WTC11 (cell line): ENCODE measurements around the gene PTCH1. TPM values are rescaled to one million over a fixed set of nuclear protein-coding genes. Genes with fewer than 3 reads are reported as not detected.
A peak's percentile ranks its signal among the peaks of the same experiment; 100 is the strongest.

Source experiments
- ATAC-seq: fragments of 200-7000 bp; cut with Tn5 transposase; 2 replicates; pipeline ENCODE4 v1.10.0; 2021; ENCODE audit warnings: mild to moderate bottlenecking, moderate library complexity
- CTCF ChIA-PET: fragments of 300-600 bp; sonication (Branson Sonifier 250); formaldehyde crosslinking; loops from one replicate; lab custom pipeline; 2021; ENCODE audit warnings: antibody characterized with exemption; lab: Charles Lee
- POLR2A ChIA-PET: fragments of 350-600 bp; sonication (Branson Sonifier 250); formaldehyde crosslinking; loops from one replicate; lab custom pipeline; 2021; ENCODE audit warnings: antibody characterized with exemption; lab: Charles Lee
- DNase-seq: peaks from one replicate; pipeline ENCODE4 v3.0.0; 2021; ENCODE audit warnings: low spot score
- H3K27ac Mint-ChIP-seq: 2 replicates; pipeline ENCODE4 v1.8.0; 2021; ENCODE audit warnings: mixed read lengths
- H3K27me3 Mint-ChIP-seq: 2 replicates; pipeline ENCODE4 v1.8.0; 2021; ENCODE audit warnings: low read depth, mild to moderate bottlenecking, moderate library complexity, mixed read lengths
- H3K36me3 Mint-ChIP-seq: 2 replicates; pipeline ENCODE4 v1.8.0; 2021; ENCODE audit warnings: mixed read lengths
- H3K4me1 Mint-ChIP-seq: 2 replicates; pipeline ENCODE4 v1.8.0; 2022; ENCODE audit warnings: mixed read lengths
- H3K4me3 Mint-ChIP-seq: 2 replicates; pipeline ENCODE4 v1.8.0; 2021; ENCODE audit warnings: mild to moderate bottlenecking, moderate library complexity, mixed read lengths
- H3K9me3 Mint-ChIP-seq: 2 replicates; pipeline ENCODE4 v1.8.0; 2021; ENCODE audit warnings: mixed read lengths
- ATF1 ChIP-seq: sonication (generic); formaldehyde crosslinking; IDR thresholded peaks from 2 replicates; pipeline ENCODE4 v1.8.1; 2023; ENCODE audit warnings: mild to moderate bottlenecking, moderate library complexity, missing genetic modification reagents
- CREM ChIP-seq: sonication (generic); formaldehyde crosslinking; IDR thresholded peaks from 2 replicates; pipeline ENCODE4 v1.8.1; 2022; ENCODE audit warnings: mild to moderate bottlenecking, missing genetic modification reagents, moderate library complexity
- HMGA2 ChIP-seq: fragments of 250-450 bp; sonication (Bioruptor Pico); IDR thresholded peaks from 2 replicates; pipeline ENCODE4 v1.4.0; 2021; ENCODE audit warnings: mild to moderate bottlenecking, moderate library complexity
- KAT7 ChIP-seq: sonication (generic); formaldehyde crosslinking; IDR thresholded peaks from 2 replicates; pipeline ENCODE4 v1.8.1; 2023; ENCODE audit warnings: missing genetic modification reagents, mild to moderate bottlenecking, borderline replicate concordance
- NR2C2 ChIP-seq: sonication (generic); formaldehyde crosslinking; IDR thresholded peaks from 2 replicates; pipeline ENCODE4 v1.8.0; 2022; ENCODE audit warnings: mild to moderate bottlenecking, missing genetic modification reagents
- TCF7 ChIP-seq: sonication (generic); formaldehyde crosslinking; IDR thresholded peaks from 2 replicates; pipeline ENCODE4 v1.8.0; 2022; ENCODE audit warnings: mild to moderate bottlenecking, low read depth, missing genetic modification reagents, moderate library complexity
- TEAD1 ChIP-seq: sonication (generic); formaldehyde crosslinking; IDR thresholded peaks from 2 replicates; pipeline ENCODE4 v1.8.0; 2022; ENCODE audit warnings: mild to moderate bottlenecking, missing genetic modification reagents
- ZNF138 ChIP-seq: sonication (generic); formaldehyde crosslinking; conservative IDR thresholded peaks from 2 replicates; pipeline ENCODE4 v1.8.1; 2022; ENCODE audit warnings: mild to moderate bottlenecking, moderate library complexity, missing genetic modification reagents
- ZNF232 ChIP-seq: sonication (generic); formaldehyde crosslinking; IDR thresholded peaks from 2 replicates; pipeline ENCODE4 v1.8.0; 2022; ENCODE audit warnings: mild to moderate bottlenecking, missing genetic modification reagents
- ZNF396 ChIP-seq: fragments of 250-450 bp; sonication (Bioruptor Pico); IDR thresholded peaks from 2 replicates; pipeline ENCODE4 v1.8.0; 2021; ENCODE audit warnings: mild to moderate bottlenecking, moderate library complexity, borderline replicate concordance
- ZNF423 ChIP-seq: fragments of 250-450 bp; sonication (Bioruptor Pico); IDR thresholded peaks from 2 replicates; pipeline ENCODE4 v2.1.2; 2022; ENCODE audit warnings: mild to moderate bottlenecking, moderate library complexity
- total RNA-seq: library from RNA; stranded (reverse); gene quantifications from 3 replicates; pipeline ENCODE4 v1.2.3, GENCODE V29; 2021
- TF ChIP-seq, protein P1 (sequence below): fragments of 200-600 bp; IDR thresholded peaks from 2 replicates; pipeline ENCODE4 v1.8.0; 2022; ENCODE audit warnings: antibody characterized with exemption
- TF ChIP-seq, protein P2 (sequence below): fragments of 250-450 bp; sonication (Bioruptor Pico); IDR thresholded peaks from 2 replicates; pipeline ENCODE4 v1.9.0; 2021; ENCODE audit warnings: mild to moderate bottlenecking
- TF ChIP-seq, protein P3 (sequence below): sonication (generic); formaldehyde crosslinking; IDR thresholded peaks from 2 replicates; pipeline ENCODE4 v1.8.0; 2022; ENCODE audit warnings: mild to moderate bottlenecking, missing genetic modification reagents
- TF ChIP-seq, protein P4 (sequence below): sonication (generic); formaldehyde crosslinking; IDR thresholded peaks from 2 replicates; pipeline ENCODE4 v1.8.0; 2022; ENCODE audit warnings: mild to moderate bottlenecking, missing genetic modification reagents
- TF ChIP-seq, protein P5 (sequence below): fragments of 250-450 bp; sonication (Bioruptor Pico); IDR thresholded peaks from 2 replicates; pipeline ENCODE4 v1.8.0; 2021; ENCODE audit warnings: mild to moderate bottlenecking
- TF ChIP-seq, protein P6 (sequence below): sonication (generic); formaldehyde crosslinking; IDR thresholded peaks from 2 replicates; pipeline ENCODE4 v1.8.0; 2022; ENCODE audit warnings: missing genetic modification reagents
- TF ChIP-seq, protein P7 (sequence below): sonication (generic); formaldehyde crosslinking; conservative IDR thresholded peaks from 2 replicates; pipeline ENCODE4 v1.8.1; 2023; ENCODE audit warnings: mild to moderate bottlenecking, low read depth, missing genetic modification reagents, moderate library complexity

The PTCH1 gene
- total RNA-seq, 1 experiment from 2014 or later, result 38.0 TPM

DNA sequence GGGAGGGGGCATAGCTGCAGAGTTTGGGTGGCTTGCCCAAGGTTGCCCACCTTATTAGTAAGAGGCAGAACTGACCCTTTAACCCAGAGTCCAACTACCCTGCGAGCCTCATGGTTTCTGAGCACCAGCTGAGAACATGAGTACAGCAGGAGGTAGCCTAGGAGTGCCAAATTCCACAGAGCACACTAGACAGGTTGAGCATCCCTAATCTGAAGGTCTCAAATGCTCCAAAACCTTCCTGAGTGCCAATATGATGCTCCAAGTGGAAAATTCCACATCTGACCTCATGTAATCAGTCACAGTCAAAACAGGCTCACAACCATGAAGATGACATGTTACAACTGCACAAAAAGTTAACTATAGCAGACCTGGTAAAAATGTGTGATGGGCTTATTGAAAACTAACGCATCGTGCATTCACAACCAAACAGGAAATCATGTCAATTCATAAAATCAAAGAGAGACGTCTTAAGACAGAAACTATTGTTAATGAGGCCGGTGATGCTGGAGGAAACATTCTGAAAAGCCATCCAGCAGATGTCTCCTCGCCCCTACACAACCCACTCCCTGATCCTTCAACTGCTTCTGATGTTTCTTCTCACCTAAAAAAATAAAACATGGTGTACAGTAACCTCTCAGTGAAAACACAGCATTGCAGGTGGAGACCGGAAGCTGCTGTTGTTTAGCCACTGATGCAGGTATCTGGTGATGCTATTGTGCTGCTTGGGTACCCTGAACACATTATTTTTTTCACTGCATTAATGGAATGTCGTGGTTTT, 25.0 kb downstream of the PTCH1 start (continued):
- TF ChIP-seq, protein P1, sequence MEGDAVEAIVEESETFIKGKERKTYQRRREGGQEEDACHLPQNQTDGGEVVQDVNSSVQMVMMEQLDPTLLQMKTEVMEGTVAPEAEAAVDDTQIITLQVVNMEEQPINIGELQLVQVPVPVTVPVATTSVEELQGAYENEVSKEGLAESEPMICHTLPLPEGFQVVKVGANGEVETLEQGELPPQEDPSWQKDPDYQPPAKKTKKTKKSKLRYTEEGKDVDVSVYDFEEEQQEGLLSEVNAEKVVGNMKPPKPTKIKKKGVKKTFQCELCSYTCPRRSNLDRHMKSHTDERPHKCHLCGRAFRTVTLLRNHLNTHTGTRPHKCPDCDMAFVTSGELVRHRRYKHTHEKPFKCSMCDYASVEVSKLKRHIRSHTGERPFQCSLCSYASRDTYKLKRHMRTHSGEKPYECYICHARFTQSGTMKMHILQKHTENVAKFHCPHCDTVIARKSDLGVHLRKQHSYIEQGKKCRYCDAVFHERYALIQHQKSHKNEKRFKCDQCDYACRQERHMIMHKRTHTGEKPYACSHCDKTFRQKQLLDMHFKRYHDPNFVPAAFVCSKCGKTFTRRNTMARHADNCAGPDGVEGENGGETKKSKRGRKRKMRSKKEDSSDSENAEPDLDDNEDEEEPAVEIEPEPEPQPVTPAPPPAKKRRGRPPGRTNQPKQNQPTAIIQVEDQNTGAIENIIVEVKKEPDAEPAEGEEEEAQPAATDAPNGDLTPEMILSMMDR, result no peak

DNA sequence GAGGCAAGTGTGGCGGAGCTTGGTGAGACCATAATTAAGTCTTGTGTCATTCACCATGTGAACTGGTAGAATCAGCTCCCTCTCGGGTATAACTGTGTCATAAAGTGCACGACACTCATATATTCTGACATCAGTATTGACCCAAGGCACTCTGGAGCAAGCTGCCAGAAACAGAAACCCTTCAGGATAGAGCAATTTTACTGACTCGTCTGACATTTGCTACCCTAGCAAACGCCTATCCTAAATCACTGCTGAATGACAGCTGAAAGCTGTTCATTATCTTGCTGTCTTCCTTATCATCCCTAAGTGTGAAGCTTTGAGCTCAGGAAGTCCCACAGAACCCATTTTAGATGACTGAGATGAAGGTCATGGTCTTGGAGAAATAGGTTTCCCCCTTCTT, 27.8 kb downstream of the PTCH1 start:
- ATAC-seq (no peak), DNase-seq (no peak)
- no peaks in the 10 kb centered on the region for H3K27me3 Mint-ChIP-seq
- H3K36me3 Mint-ChIP-seq, result peaks cover 3% of the 10 kb centered on the region
- no peak overlapping the region for H3K27ac Mint-ChIP-seq
- no peaks in the 10 kb centered on the region for H3K9me3 Mint-ChIP-seq
- ChIA-PET CTCF (no interaction called here), POLR2A (no interaction called here)
- H3K4me3 Mint-ChIP-seq, result no peak overlapping the region
- H3K4me1 Mint-ChIP-seq, result peaks cover 41% of the 10 kb centered on the region
- TF ChIP-seq ZNF423 (no peak), ZNF396 (CRISPR knock-in tag) (no peak), NR2C2 (no peak), KAT7 (CRISPR knock-in tag) (no peak), HMGA2 (no peak), TCF7 (CRISPR knock-in tag) (no peak)
- TF ChIP-seq, protein P2, sequence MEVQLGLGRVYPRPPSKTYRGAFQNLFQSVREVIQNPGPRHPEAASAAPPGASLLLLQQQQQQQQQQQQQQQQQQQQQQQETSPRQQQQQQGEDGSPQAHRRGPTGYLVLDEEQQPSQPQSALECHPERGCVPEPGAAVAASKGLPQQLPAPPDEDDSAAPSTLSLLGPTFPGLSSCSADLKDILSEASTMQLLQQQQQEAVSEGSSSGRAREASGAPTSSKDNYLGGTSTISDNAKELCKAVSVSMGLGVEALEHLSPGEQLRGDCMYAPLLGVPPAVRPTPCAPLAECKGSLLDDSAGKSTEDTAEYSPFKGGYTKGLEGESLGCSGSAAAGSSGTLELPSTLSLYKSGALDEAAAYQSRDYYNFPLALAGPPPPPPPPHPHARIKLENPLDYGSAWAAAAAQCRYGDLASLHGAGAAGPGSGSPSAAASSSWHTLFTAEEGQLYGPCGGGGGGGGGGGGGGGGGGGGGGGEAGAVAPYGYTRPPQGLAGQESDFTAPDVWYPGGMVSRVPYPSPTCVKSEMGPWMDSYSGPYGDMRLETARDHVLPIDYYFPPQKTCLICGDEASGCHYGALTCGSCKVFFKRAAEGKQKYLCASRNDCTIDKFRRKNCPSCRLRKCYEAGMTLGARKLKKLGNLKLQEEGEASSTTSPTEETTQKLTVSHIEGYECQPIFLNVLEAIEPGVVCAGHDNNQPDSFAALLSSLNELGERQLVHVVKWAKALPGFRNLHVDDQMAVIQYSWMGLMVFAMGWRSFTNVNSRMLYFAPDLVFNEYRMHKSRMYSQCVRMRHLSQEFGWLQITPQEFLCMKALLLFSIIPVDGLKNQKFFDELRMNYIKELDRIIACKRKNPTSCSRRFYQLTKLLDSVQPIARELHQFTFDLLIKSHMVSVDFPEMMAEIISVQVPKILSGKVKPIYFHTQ (CRISPR knock-in tag), result no peak
- TF ChIP-seq, protein P3, sequence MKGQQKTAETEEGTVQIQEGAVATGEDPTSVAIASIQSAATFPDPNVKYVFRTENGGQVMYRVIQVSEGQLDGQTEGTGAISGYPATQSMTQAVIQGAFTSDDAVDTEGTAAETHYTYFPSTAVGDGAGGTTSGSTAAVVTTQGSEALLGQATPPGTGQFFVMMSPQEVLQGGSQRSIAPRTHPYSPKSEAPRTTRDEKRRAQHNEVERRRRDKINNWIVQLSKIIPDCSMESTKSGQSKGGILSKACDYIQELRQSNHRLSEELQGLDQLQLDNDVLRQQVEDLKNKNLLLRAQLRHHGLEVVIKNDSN, result no peak
- TF ChIP-seq, protein P4, sequence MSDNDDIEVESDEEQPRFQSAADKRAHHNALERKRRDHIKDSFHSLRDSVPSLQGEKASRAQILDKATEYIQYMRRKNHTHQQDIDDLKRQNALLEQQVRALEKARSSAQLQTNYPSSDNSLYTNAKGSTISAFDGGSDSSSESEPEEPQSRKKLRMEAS (CRISPR knock-in tag), result no peak
- TF ChIP-seq, protein P5, sequence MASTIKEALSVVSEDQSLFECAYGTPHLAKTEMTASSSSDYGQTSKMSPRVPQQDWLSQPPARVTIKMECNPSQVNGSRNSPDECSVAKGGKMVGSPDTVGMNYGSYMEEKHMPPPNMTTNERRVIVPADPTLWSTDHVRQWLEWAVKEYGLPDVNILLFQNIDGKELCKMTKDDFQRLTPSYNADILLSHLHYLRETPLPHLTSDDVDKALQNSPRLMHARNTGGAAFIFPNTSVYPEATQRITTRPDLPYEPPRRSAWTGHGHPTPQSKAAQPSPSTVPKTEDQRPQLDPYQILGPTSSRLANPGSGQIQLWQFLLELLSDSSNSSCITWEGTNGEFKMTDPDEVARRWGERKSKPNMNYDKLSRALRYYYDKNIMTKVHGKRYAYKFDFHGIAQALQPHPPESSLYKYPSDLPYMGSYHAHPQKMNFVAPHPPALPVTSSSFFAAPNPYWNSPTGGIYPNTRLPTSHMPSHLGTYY, result no peak
- TF ChIP-seq, protein P6, sequence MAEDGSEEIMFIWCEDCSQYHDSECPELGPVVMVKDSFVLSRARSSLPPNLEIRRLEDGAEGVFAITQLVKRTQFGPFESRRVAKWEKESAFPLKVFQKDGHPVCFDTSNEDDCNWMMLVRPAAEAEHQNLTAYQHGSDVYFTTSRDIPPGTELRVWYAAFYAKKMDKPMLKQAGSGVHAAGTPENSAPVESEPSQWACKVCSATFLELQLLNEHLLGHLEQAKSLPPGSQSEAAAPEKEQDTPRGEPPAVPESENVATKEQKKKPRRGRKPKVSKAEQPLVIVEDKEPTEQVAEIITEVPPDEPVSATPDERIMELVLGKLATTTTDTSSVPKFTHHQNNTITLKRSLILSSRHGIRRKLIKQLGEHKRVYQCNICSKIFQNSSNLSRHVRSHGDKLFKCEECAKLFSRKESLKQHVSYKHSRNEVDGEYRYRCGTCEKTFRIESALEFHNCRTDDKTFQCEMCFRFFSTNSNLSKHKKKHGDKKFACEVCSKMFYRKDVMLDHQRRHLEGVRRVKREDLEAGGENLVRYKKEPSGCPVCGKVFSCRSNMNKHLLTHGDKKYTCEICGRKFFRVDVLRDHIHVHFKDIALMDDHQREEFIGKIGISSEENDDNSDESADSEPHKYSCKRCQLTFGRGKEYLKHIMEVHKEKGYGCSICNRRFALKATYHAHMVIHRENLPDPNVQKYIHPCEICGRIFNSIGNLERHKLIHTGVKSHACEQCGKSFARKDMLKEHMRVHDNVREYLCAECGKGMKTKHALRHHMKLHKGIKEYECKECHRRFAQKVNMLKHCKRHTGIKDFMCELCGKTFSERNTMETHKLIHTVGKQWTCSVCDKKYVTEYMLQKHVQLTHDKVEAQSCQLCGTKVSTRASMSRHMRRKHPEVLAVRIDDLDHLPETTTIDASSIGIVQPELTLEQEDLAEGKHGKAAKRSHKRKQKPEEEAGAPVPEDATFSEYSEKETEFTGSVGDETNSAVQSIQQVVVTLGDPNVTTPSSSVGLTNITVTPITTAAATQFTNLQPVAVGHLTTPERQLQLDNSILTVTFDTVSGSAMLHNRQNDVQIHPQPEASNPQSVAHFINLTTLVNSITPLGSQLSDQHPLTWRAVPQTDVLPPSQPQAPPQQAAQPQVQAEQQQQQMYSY (CRISPR knock-in tag), result no peak

DNA sequence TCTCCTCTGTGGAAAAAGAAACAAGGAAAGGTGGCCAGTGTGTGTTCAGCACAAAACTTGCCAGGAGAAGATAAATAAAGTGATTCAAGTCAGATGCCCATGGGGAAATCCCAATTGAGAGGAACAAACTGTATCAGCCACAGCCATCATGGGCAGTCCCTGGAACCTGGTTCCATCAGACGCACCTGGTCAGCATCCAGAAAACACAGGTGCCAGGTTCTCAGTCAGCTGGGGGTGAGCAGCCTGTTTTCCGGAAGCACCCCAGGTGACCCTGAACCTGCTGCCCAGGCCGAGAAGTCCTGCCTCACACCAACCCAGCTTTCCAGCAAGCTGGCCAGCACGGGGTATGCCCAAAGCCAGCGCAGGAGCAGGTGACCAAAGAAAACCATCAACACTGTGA, 30.5 kb downstream of the PTCH1 start:
- POLR2A ChIA-PET, result no interaction called here
- CTCF ChIA-PET, result no interaction called here
- Mint-ChIP-seq H3K36me3 (peaks cover 3% of the 10 kb centered on the region), H3K4me3 (no peak overlapping the region), H3K27ac (peak overlapping the region; percentile 19; the same call in 1 of the 2 replicates), H3K27me3 (no peaks in the 10 kb centered on the region), H3K9me3 (no peaks in the 10 kb centered on the region), H3K4me1 (peaks cover 49% of the 10 kb centered on the region)
- ATAC-seq (no peak), DNase-seq (no peak)
- TF ChIP-seq ZNF232 (CRISPR knock-in tag) (no peak), ATF1 (no peak), ZNF396 (CRISPR knock-in tag) (no peak), TEAD1 (CRISPR knock-in tag) (no peak), CREM (no peak), ZNF138 (CRISPR knock-in tag) (no peak)
- TF ChIP-seq, protein P7, sequence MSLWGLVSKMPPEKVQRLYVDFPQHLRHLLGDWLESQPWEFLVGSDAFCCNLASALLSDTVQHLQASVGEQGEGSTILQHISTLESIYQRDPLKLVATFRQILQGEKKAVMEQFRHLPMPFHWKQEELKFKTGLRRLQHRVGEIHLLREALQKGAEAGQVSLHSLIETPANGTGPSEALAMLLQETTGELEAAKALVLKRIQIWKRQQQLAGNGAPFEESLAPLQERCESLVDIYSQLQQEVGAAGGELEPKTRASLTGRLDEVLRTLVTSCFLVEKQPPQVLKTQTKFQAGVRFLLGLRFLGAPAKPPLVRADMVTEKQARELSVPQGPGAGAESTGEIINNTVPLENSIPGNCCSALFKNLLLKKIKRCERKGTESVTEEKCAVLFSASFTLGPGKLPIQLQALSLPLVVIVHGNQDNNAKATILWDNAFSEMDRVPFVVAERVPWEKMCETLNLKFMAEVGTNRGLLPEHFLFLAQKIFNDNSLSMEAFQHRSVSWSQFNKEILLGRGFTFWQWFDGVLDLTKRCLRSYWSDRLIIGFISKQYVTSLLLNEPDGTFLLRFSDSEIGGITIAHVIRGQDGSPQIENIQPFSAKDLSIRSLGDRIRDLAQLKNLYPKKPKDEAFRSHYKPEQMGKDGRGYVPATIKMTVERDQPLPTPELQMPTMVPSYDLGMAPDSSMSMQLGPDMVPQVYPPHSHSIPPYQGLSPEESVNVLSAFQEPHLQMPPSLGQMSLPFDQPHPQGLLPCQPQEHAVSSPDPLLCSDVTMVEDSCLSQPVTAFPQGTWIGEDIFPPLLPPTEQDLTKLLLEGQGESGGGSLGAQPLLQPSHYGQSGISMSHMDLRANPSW (CRISPR knock-in tag), result no peak
